Endothelial cell of umbilical vein (primary cell): ENCODE results near the gene CRLF3. TPM values are rescaled to one million over a fixed set of nuclear protein-coding genes. Genes with fewer than 3 reads are reported as not detected.

Source experiments
- BruUV-seq: library from RNA; stranded (reverse); fragments of 400-500 nt; replicated peaks from 2 replicates; lab custom pipeline; 2021; lab: Mats Ljungman, UMichigan
- CTCF ChIA-PET: fragments of 300-600, 350-600 bp; sonication (Branson Sonifier 250); formaldehyde crosslinking; loops from one replicate; lab custom pipeline; 2021; ENCODE audit warnings: antibody characterized with exemption, inconsistent platforms; lab: Charles Lee
- POLR2A ChIA-PET: fragments of 300-600, 350-600 bp; sonication (Branson Sonifier 250); formaldehyde crosslinking; loops from one replicate; lab custom pipeline; 2021; ENCODE audit warnings: antibody characterized with exemption, inconsistent platforms; lab: Charles Lee
- DNase-seq: peaks from one replicate; pipeline ENCODE4 v3.0.0-alpha.2; 2011; ENCODE audit warnings: low read depth, low spot score
- FAIRE-seq: peaks from 2 replicates; lab custom pipeline; 2011; peaks lifted over from hg19 to GRCh38; lab: Jason Lieb, UNC
- H2AFZ ChIP-seq: 2 replicates; pipeline ENCODE4 v1.6.0; 2012; ENCODE audit warnings: low read depth, low read length, control low read depth, inconsistent platforms
- H3K27ac ChIP-seq: 2 replicates; pipeline ENCODE4 v1.5.1; 2011; ENCODE audit warnings: low read depth, mild to moderate bottlenecking, control low read depth, low read length, moderate library complexity; ENCODE audit not compliant: insufficient read depth
- H3K27me3 ChIP-seq, 2 experiments: 2 replicates each; pipeline versions ENCODE4 v1.6.0 to v1.6.1; 2011; ENCODE audit warnings: low read length in 2 of 2, mixed read lengths in 1 of 2; ENCODE audit not compliant: control insufficient read depth in 2 of 2, insufficient read depth in 2 of 2
- H3K36me3 ChIP-seq, 2 experiments: 2 replicates in 1 of 2; 3 replicates in 1 of 2; pipeline ENCODE4 v1.5.1; 2011; ENCODE audit warnings: low read length in 2 of 2, mild to moderate bottlenecking in 1 of 2, moderate library complexity in 1 of 2; ENCODE audit not compliant: control insufficient read depth in 2 of 2, insufficient read depth in 2 of 2; ENCODE audit errors: extremely low read depth in 1 of 2
- H3K4me1 ChIP-seq: 3 replicates; pipeline ENCODE4 v1.5.1; 2011; ENCODE audit warnings: mild to moderate bottlenecking, low read length; ENCODE audit not compliant: control insufficient read depth, insufficient read depth; ENCODE audit errors: extremely low read depth
- H3K4me2 ChIP-seq: 2 replicates; pipeline ENCODE4 v1.6.1; 2011; ENCODE audit warnings: low read length, control low read depth, mixed read lengths; ENCODE audit not compliant: insufficient read depth
- H3K4me3 ChIP-seq, 3 experiments: fragments of 200-600 bp in 1 of 3; sonication (generic), shearing (Covaris generic) in 1 of 3; replicated peaks in 1 of 3; 2 replicates each; pipeline ENCODE4 v1.5.1; 2011 to 2016; ENCODE audit warnings: control low read depth in 3 of 3, low read length in 3 of 3, mild to moderate bottlenecking in 2 of 3, inconsistent platforms in 1 of 3, low read depth in 1 of 3, moderate library complexity in 1 of 3; ENCODE audit not compliant: insufficient read depth in 1 of 3
- H3K79me2 ChIP-seq: 2 replicates; pipeline ENCODE4 v1.6.0; 2012; ENCODE audit warnings: low read length, inconsistent platforms; ENCODE audit not compliant: control insufficient read depth, insufficient read depth
- H3K9ac ChIP-seq: replicated peaks from 2 replicates; pipeline ENCODE3; 2011; ENCODE audit warnings: low read length, control low read depth; ENCODE audit not compliant: insufficient read depth; ENCODE audit errors: extremely low read depth
- H3K9me1 ChIP-seq: replicated peaks from 3 replicates; pipeline ENCODE4 v1.6.0; 2011; ENCODE audit warnings: mild to moderate bottlenecking, low read length; ENCODE audit not compliant: control insufficient read depth, insufficient read depth; ENCODE audit errors: extremely low read depth
- H3K9me3 ChIP-seq: replicated peaks from 2 replicates; pipeline ENCODE4 v1.5.1; 2012; ENCODE audit warnings: low read length, inconsistent platforms; ENCODE audit not compliant: control insufficient read depth, insufficient read depth
- H4K20me1 ChIP-seq: replicated peaks from 2 replicates; pipeline ENCODE3; 2011; ENCODE audit warnings: mild to moderate bottlenecking, low read length; ENCODE audit not compliant: control insufficient read depth, insufficient read depth; ENCODE audit errors: extremely low read depth
- CTCF ChIP-seq, 2 donors: IDR thresholded peaks; 1 replicate in 1 of 2; 2 replicates in 1 of 2; pipeline ENCODE4 v1.5.1; 2011; ENCODE audit warnings: low read length in 2 of 2, mild to moderate bottlenecking in 2 of 2, moderate library complexity in 2 of 2, control low read depth in 1 of 2, inconsistent platforms in 1 of 2, low read depth in 1 of 2; ENCODE audit not compliant: insufficient read depth in 1 of 2; ENCODE audit errors: extremely low read depth in 1 of 2
- EZH2 ChIP-seq: IDR thresholded peaks from 2 replicates; pipeline ENCODE4 v1.6.1; 2012; ENCODE audit warnings: borderline replicate concordance, low read depth, mild to moderate bottlenecking, moderate library complexity, low read length, inconsistent platforms; ENCODE audit not compliant: severe bottlenecking
- FOS ChIP-seq: IDR thresholded peaks from 2 replicates; pipeline ENCODE4 v1.6.1; 2011; ENCODE audit warnings: mild to moderate bottlenecking, low read length, moderate library complexity, borderline replicate concordance; ENCODE audit not compliant: insufficient read depth
- GATA2 ChIP-seq: IDR thresholded peaks from 2 replicates; pipeline ENCODE4 v1.7.0; 2011; ENCODE audit warnings: low read depth, mild to moderate bottlenecking, moderate library complexity, mixed read lengths, low read length; ENCODE audit not compliant: insufficient read length, insufficient read depth
- JUN ChIP-seq: IDR thresholded peaks from 2 replicates; pipeline ENCODE4 v1.6.1; 2011; ENCODE audit warnings: borderline replicate concordance, low read depth; ENCODE audit not compliant: insufficient read length, insufficient read depth
- MYC ChIP-seq: IDR thresholded peaks from one replicate; pipeline ENCODE4 v1.6.1; 2011; ENCODE audit warnings: mild to moderate bottlenecking, low read depth, low read length
- POLR2A ChIP-seq: IDR thresholded peaks from 2 replicates; pipeline ENCODE4 v1.6.1; 2012; ENCODE audit warnings: low read depth, mild to moderate bottlenecking, control low read depth, low read length
- POLR2AphosphoS5 ChIP-seq: IDR thresholded peaks from 2 replicates; pipeline ENCODE4 v1.6.1; 2012; ENCODE audit warnings: low read depth, mild to moderate bottlenecking, control low read depth, low read length, moderate library complexity; ENCODE audit not compliant: insufficient read depth
- dilution Hi-C: fragments of 300-500 bp; cut with MboI; formaldehyde crosslinking; loops from one replicate; pipeline ENCODE4 v1.15.0; 2019; ENCODE audit warnings: low sequenced_read_pairs; ENCODE audit not compliant: extremely low pct_ligation_motif_present
- intact Hi-C: fragments of 100-400 bp; cut with micrococcal nuclease; formaldehyde crosslinking; loops from one replicate; pipeline ENCODE4 v1.10.0; 2022
- polyA plus RNA-seq, 4 experiments: library from polyadenylated mRNA; depleted of rRNA in 3 of 4; stranded (reverse) in 3 of 4; unstranded in 1 of 4; fragments of >200 nt; gene quantifications; 2 replicates each; pipeline versions ENCODE4 v1.2.1 to v1.2.3, GENCODE V29; 2011 to 2012; ENCODE audit warnings: missing spikeins in 1 of 4
- total RNA-seq: library from RNA; stranded (reverse); gene quantifications from 2 replicates; pipeline ENCODE4 v1.2.3, GENCODE V29; 2021
- TF ChIP-seq, protein P1 (sequence below): IDR thresholded peaks from 2 replicates; pipeline ENCODE4 v1.6.1; 2011; ENCODE audit not compliant: insufficient read depth, insufficient read length

Gene CRLF3
- total and polyA plus RNA-seq, 2 donors (not counting 3 experiments of a cell fraction or from before 2014, with no cell fraction given) = 10.1 to 15.4 TPM

- H2AFZ ChIP-seq = peak overlapping the region; percentile 84
- POLR2A ChIA-PET = no interaction called here
- H3K4me3 ChIP-seq = peak overlapping the region; percentile 74 to 95 (median 77)
- peak overlapping the region; percentile 83 for H3K9ac ChIP-seq
- H3K4me2 ChIP-seq = peak overlapping the region; percentile 81
- H3K9me1 ChIP-seq = no peaks in the 10 kb centered on the region
- no peaks in the 10 kb centered on the region for H3K9me3 ChIP-seq
- no peak for TF ChIP-seq MYC
- no peak for TF ChIP-seq POLR2A
- no peak for TF ChIP-seq FOS
- TF ChIP-seq CTCF (IDR thresholded peaks at IDR 0.05; ENCODE audit: extremely low read depth in 1 of 2, insufficient read depth in 1 of 2, low read depth in 1 of 2, low read length in 2 of 2) = no peak
- no peak for TF ChIP-seq GATA2
- TF ChIP-seq EZH2 = no peak
- no peak for TF ChIP-seq POLR2AphosphoS5
- no peak for TF ChIP-seq JUN
- TF ChIP-seq, protein P1, sequence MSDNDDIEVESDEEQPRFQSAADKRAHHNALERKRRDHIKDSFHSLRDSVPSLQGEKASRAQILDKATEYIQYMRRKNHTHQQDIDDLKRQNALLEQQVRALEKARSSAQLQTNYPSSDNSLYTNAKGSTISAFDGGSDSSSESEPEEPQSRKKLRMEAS = no peak
- H3K4me1 ChIP-seq = peaks cover 7% of the 10 kb centered on the region
- H3K79me2 ChIP-seq = peaks cover 51% of the 10 kb centered on the region
- no peaks in the 10 kb centered on the region for H3K36me3 ChIP-seq
- dilution Hi-C loops = no loop called here
- no peak for DNase-seq
- peak overlapping the region; percentile 40 for H3K27ac ChIP-seq
- H3K27me3 ChIP-seq = no peaks in the 10 kb centered on the region
- intact Hi-C loops = no loop called here
- no peaks in the 10 kb centered on the region for H4K20me1 ChIP-seq
- FAIRE-seq = no peak
- BruUV-seq = no TSS peak
- CTCF ChIA-PET = interaction anchor here (0.6 to 1.7 kb wide), 11 partner anchors 10 to 719 kb away, joined by 3 to 9 read pairs (median 3); no protein-coding TSS in a partner anchor
Measured at GRCh38 chr17:30824002-30824355, 513 bp downstream of the CRLF3 start.
